GM18520 (cell line): ENCODE data around the gene GRAP.
"Not testable (repeated sequence)": the region's sequence is repeated elsewhere in the genome, so short reads cannot be mapped to it uniquely, and the experiment has no call there.

Experiments
- ATAC-seq: cut with Tn5 transposase; IDR thresholded peaks from one replicate; pipeline ENCODE4 v1.9.1; 2021; ENCODE audit not compliant: unreplicated experiment

The GRAP gene

DNA sequence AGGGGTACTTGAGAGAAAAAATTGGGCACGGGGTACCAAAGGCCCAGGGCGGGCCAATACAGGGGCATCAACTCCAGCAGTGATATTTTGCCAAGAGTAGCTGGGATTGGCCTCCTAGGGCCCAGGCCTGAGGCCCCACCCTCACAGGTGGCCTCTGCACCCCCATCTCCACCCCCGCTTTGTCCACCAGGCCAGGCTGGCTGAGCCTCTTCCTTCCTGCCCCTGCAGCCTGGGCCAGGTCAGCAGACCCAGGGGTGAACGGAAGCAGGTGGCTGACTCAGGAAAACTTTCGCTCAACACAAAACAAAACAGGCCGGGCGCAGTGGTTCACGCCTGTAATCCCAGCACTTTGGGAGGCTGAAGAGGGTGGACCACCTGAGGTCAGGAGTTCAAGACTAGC, 3.7 kb downstream of the GRAP start:
- ATAC-seq, result not testable (repeated sequence)

DNA sequence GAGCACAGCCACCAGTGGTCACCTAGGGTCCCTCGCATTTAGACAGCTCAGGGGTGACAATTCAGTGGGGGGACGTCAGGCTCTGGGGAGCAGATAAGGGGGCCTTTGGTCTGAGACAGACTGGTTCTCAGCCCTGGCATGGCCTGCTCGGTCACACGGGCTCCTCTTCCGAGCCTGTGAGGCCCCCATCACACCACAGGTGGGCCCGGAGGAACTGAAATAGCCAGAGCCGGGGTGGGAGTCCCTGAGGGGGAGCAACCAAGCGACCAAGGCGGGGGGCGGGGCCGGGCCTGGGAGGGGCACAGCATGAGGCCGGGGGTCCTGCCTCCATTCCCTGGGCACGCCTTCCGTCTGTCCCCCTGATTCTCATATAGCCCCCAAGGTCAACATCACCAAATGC, 4.4 kb downstream of the GRAP start:
- not testable (repeated sequence) for ATAC-seq

DNA sequence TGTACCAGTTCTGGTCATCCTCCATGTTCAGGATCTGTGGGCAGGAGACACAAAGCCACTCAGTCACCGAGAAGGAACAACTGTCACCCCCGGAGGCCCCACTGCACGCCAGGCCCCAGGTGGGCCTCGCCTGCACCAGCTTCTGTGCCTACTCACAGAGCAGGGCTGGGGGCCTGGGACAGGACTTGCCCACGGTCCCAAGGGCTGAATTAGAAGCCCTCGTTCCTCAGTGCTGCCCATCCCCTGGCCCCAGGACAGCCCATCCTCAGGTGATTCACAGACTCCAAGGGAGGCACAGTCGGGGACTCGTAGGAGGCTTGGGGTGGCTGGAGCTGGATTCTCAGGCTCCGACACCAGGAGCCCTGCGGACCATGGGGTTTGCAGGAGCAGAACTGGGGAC, 4.9 kb downstream of the GRAP start:
- not testable (repeated sequence) for ATAC-seq

DNA sequence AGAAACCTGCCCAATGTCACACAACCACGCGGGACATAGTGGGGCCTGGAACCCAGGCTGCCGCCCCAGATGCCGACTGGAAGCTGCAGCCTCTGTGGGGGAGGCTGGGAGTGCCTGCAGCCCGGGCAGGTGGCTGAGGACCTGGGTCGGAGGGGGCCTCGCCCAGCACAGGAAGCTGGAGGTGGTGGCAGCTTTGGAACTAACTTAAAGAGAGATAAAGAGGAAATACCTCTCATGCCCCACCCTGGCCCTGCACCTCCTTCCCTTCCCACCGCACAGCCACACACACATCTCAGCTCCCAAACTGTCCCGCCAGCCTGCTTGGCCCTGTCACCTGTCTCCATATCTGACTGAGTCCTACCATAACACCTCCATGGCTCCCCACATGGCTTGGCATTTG, 6.4 kb downstream of the GRAP start:
- not testable (repeated sequence) for ATAC-seq

DNA sequence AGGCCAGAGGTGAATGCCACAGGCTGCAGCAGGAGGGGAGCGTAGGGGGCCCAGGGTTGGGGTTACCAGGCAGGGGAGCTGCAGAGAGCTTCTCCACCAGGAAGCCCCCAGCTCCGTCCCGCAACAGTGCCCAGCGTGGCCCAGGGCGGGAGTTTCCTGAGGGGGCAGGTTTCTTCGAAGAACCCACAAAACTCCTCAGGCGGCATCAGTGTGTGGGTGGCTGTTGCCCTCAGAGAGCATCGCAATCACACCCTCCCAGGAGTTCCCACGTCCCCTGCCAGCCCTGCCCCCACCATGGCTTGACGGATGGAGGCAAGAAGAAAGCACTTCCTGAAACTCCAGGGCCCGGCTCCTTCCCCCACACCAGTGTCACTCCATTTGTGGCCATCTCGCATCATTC, 8.0 kb downstream of the GRAP start:
- not testable (repeated sequence) for ATAC-seq

DNA sequence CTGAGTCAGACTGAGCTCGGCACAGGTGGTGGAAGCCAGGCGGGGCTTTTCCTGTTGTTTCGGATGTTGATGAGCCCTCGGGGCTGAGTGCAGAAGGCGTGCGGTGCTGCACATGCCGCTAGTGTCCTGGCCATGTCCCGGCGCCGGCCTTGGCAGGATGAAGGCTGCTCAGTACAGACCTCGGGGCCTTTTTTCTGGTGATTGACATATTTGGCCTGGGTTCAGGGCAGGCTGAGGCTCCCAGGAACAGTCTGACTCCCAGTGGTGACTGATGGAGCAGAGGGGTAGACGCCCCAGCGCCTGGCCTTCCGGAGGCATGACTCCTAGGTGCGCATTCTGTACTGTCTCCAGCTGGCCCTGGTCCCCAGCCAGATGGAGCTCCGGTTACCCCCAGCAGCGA, 8.8 kb downstream of the GRAP start:
- not testable (repeated sequence) for ATAC-seq

DNA sequence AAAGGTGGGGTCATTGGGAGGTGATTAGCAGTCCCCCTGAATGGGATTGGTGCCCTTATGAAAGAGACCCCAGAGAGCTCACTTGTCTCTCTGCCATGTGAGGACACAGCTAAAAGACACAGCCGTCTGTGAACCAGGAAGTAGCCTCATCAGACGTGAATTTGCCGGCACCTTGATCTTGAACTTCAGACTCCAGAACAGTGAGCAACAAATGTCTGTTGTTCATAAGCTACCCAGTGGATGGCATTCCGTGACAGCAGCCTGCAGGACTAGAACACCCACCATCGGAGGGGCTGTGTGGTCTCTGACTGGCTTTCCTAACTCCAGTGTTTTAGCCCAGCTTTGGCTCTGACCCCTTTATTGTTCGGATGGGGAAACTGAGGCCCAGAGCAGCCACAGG, 9.2 kb downstream of the GRAP start:
- ATAC-seq, result not testable (repeated sequence)

DNA sequence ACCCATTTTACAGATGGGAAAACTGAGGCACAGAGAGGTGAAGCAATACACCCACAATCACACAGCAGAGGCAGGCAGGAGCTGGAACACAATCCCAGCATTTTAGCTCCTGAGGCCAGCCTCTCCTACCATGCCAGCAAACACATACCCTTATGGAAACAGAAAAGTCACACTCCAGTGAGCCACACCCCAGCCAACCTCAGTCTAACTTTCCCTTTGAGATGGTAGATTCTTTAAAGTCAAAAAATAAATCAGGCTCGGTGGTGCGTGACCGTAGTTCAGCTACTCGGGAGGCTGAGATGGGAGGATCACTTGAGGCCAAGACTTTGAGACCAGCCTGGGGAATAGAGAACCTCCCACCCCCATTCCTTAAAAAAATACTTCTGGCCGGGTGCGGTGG, 10.6 kb downstream of the GRAP start:
- not testable (repeated sequence) for ATAC-seq

DNA sequence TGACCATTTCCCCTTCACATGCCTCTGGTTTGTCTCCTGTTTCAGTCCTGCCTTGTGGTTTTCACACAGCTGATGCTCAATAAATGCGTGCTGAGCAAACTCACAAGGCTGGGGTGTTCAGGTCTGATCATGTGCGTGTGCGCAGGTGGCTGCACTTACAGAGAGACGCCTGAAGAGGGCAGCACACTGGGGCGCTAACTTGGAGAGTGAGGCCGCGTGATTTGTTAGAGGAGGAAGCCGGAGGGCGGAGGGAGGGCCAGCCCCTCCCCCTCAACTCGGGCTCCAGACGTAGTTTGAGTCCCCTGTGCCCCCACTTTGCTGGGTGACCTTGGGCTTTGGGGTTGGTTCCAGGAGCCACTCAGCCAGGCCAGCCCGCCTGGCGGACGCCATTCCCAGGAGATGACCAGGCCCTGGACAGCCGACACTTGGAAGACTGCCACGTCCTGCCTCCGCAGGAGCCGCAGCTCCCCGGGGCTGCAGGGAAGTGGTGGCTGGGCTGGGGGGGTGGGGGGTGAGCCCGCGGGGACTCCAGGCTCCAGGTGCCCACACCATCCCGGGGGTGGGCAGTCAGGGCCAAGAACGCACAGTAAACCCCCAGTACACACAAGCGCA, 14.3 kb downstream of the GRAP start:
- ATAC-seq, result peak; percentile 45

DNA sequence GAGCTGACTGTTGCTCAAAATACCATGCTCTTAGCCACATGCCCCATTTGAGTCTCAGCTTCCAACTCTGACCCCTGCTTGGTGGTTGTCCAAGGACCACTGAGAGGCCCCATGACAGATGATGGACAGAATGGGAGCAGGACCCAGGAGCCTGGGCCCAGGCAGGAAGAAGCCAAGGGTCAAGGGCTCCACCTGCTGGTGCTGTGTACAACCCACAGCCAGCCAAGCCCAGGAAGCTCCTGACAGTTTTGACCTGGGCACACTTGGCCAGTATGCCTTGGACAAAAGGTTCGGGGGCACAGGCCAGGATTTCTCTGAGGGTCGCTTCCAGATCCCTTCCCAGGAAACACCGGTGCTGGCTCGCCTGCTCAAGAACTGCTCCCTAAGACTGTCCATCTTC, 15.0 kb downstream of the GRAP start:
- ATAC-seq, result peak; percentile 30

DNA sequence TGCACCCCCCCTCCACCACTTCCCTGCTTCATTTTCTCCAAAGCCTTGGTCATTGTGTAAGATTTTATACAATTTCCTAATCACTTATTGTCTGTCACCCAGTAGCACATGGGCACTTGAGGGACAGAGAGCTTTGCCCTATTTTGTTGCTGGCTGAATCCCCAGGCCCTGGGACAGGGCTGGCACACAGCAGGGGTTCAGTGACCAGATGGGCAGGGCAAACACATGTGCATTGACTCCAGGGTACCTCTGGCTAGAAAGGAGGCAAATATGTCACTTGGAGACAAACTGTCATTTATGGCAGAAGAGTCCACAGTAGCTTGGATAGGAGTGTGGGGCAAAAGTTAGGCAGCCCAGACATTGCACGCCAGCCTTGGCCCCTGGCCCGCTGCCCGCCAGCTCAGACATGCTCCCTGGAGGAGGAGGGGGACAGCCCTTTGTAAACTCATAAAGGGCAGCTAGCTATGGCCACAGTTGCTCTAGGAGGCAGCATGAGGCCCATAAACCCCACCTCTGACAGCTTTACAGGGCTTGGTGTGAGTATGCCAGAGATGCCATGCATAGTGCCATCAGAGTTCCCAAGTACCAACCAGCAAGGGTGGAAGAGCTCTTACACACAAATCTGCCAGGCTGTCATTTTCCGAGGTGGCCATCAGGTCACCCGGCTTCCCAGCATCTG, 15.8 kb downstream of the GRAP start:
- not testable (repeated sequence) for ATAC-seq

DNA sequence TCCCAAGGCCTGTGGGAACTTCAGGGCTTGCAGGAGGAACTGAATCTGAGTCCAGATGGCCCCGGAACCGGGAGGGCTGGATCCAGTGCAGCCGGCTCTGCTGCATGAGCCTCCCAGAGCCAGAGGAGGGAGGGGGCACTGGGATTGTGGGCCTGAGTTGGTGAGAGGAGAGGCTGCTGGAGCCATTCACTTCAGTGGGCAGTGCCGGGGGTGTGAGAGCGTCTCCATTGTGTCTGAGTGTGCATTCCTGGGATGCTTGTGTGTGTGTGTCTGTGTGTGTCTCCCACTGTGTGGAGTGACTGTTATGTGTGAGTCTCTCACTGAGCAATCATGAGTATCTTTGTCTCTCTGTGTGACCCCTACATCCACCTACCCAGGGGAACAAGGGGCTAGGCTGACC, 17.0 kb downstream of the GRAP start:
- ATAC-seq, result not testable (repeated sequence)

DNA sequence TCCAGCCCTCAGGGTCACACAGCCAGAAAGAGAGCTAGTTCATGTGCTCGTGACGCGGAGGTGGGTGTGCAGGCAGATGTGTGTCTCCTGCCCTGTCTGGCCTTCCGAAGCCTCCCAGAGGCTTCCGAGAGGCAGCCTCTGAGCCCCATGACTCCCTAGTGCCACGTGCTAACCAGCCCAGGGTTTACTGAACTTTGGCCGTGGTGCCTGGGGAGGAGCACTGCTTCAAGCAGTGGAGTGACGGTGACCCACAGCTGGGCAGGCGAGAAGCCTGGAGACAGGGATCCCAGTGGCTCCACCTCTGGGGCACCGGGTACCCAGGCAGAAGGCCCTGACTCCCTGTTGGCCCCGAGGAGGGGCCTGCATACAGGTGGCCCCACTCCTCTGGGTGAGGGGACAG, 18.1 kb downstream of the GRAP start:
- ATAC-seq, result not testable (repeated sequence)

DNA sequence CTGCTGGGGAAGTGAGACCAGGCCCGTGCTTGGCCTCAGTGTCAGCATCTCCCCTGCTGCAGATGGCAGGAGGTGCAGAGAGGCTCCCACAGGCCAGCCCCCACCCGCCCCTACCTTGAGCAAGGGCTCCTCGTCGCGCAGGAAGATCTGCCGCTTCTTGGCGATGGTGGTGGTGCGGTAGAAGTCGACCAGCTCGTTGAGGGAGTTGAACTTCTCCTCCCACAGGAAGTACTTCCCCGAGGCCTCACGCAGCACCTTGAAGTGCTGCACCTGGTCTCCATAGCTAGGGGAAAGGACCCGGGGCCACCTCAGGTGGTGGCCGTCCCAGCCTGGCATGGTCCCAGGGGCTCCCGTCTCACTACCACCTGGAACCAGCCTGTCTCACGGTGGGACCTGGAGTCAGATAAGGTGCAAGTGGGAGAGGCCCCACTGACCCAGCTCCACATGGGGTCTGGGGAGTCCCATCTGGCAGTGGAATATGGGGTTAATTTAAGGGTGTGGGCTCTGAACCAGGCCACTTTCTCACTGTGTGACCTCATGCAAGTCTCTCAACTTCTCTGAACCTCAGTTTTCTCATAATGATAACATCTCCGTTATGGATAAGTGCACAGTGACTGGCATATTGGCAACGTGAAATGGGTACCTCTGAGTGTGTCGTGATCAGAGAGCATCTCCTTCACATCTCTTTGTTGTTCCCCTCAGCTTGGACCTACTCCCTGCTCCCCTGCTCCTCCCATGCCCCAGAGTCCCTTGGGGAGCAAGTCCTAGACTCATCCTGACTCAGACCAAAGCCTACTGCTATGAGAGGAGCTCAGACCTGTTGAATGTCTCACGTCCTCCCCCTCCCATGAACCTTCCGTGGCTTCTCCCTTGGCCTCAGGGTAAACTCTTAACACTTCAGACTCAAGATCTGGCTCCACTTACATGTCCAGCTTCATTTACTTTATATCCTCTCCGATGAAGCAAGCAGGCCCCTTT, 22.4 kb downstream of the GRAP start:
- ATAC-seq, result no peak

DNA sequence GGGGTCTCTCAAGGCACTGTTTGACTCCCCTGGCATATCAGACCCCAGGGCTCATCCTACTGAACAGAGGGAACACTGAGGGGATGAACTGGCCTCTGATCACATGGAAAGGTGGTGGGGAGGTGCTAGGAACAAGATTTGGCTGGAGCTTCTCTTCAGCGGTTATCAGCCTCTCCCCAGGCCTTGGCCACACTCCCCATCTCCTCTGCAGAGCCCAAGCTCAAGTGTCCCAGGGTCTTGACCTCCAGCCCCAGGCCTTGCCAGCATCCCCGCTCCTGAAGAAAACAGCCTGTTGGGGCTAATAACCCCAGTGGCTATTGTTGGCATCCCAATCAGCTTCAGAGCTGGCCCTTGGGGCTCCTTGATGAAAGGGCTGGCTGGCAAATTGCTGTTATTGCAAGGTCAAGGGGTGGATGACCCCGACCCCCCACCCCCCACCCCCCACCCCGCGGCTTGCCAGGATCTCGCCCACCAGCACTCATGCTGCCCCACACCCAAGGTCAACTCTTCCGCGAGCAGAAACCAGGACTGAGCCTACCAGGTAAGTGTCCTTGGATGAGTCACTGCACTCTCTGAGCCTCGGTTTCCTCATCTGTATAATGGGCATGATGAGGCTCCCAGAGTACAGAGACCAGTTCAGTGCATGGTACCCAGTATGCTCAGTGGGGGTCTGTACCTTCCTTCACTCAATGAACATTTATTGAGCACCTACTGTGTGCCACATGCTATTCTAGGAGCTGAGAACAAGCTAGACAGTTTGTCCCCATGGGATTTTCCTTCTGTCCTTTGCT, 23.4 kb downstream of the GRAP start:
- no peak for ATAC-seq

DNA sequence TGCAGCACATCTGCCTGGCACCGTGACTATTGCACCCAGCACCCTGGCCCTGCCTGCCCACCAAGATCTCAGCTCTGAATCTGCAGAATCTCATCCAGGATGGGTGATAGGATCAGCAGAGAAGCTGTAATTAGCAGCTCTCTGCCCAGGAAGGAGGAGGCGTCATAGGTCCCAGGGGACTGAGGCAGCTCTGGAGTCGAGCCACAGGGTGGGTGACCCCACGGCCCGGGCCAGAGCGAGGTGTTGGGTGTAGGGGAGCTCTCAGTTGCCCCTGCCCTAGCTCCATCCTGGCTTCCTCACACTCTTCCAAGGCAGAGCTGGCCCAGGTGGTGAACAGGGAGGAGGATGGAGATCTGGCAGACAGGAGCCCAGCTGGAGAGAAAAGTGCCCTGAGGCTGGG, 24.0 kb downstream of the GRAP start:
- no peak for ATAC-seq

DNA sequence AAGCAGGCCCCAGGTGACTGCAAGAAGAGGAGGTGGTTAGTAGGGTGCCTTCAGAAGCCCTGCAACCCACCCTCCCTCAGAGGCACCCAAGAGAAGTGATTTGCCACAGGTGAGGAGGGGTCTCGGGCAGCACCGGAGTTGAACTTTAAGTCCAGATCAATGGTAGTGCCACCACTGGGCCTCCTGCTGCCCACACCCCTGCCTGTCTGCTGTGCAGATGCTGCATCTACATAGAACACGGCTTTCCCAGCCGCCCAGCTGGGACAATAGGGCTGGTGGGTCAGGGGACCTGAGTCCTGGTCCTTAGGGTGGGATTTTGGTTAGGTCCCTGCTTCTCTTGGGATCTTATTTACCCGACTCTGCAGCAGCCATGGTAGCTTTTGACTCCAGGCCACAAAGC, 24.6 kb downstream of the GRAP start:
- ATAC-seq, result no peak

DNA sequence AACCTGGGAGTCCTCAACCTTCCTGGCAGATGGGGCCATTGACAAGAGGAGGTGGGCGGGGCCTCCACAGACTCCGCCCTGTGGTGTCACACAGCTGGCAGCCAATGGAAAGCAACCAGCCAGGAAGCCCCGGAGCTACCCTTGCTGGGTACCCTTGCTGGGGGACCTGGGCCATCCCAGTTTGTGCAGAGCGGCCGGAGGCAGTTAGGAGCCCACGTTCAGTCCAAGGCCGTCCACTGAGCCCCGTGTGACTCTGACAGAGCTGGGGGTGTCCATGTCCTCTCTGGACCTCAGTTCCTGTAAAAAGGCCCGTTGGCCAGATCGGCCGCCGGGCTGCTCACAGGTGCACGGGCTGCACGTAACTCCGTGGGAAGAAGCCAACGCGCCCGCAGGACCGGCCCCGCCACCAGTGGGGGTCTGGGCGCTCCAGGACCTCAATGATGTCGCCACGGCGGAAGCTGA, 25.1 kb downstream of the GRAP start:
- ATAC-seq, result no peak

DNA sequence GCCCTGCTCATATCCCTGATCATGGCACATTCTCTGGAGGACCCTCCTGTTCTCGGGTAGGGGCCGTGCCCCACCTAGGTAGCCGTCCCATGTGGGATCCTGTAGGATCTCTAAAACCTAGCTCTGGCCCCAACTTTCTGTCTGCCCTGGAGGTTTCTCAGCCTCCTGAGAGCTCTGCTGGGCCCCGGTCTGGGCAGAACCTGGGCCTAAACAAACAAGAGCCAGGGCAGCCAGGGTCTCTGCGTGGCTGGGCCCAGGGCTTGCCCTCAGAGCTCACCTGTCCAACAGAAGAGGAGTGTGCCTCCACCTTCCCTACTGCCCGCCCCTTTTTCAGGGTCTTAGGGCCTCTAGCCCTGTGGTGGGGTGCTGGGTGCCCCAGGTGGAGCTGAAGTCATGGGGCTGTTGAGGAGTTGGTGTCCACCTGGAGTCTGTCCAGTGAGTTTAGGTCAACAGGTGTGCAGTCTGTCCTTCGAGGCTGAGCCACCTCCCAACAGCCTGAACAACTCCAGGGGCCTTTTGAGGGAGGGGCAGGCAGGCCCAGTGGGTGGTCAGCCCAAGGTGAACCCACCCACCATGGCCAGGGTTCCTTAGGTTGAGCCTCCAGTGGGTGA, 25.6 kb downstream of the GRAP start:
- ATAC-seq, result not testable (repeated sequence)

DNA sequence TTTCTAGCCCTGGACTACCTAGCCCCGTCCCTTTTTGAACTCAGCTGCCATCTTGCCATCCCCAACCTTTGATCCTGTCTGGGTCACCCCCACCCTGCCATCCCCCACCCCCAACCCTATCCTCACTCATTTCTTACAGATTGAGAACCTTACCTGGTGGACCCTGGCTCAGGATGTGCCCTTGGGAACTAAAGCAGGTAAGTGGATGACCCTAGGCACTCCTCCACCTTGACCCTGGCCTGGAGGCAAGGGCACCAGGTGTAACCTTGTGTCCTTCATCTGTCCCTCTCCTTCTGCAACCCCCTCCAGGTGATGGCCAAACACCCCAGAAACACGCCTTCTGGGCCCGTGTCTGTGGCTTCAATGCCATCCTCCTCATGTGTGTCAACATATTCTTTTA, 26.7 kb downstream of the GRAP start:
- no peak for ATAC-seq
